RWPE2 (cell line): ENCODE results near the gene BEGAIN.

ENCODE experiments used
- ATAC-seq: fragments of 200-7000 bp; cut with Tn5 transposase; 3 replicates; pipeline ENCODE4 v1.9.1; 2021; ENCODE audit warnings: low read depth
- DNase-seq: peaks from one replicate; pipeline ENCODE4 v3.0.0-alpha.2; 2020; ENCODE audit warnings: low spot score
- H3K27ac ChIP-seq: fragments of 450-650 bp; 2 replicates; pipeline ENCODE4 v1.5.1; 2017; ENCODE audit warnings: mild to moderate bottlenecking; ENCODE audit not compliant: poor library complexity, severe bottlenecking
- H3K27me3 ChIP-seq: fragments of 250-450 bp; sonication (Bioruptor Pico); 2 replicates; pipeline ENCODE4 v1.5.1; 2021; ENCODE audit warnings: mild to moderate bottlenecking, moderate library complexity; ENCODE audit not compliant: insufficient read depth, poor library complexity, severe bottlenecking
- H3K36me3 ChIP-seq: fragments of 250-450 bp; sonication (Bioruptor Pico); 2 replicates; pipeline ENCODE4 v1.5.1; 2020; ENCODE audit warnings: low read depth, mild to moderate bottlenecking, moderate library complexity
- H3K4me1 ChIP-seq: fragments of 250-450 bp; sonication (Bioruptor Pico); 2 replicates; pipeline ENCODE4 v1.5.1; 2021; ENCODE audit warnings: mild to moderate bottlenecking, moderate library complexity; ENCODE audit not compliant: insufficient read depth, poor library complexity, severe bottlenecking
- H3K4me3 ChIP-seq: fragments of 250-450 bp; sonication (Bioruptor Pico); 2 replicates; pipeline ENCODE4 v1.5.1; 2021; ENCODE audit warnings: mild to moderate bottlenecking, moderate library complexity; ENCODE audit not compliant: severe bottlenecking
- H3K9me3 ChIP-seq: fragments of 250-450 bp; sonication (Bioruptor Pico); 2 replicates; pipeline ENCODE4 v1.5.1; 2021; ENCODE audit warnings: mild to moderate bottlenecking, moderate library complexity; ENCODE audit not compliant: severe bottlenecking
- CTCF ChIP-seq: fragments of 450-650 bp; IDR thresholded peaks from one replicate; pipeline ENCODE4 v1.5.1; 2017; ENCODE audit warnings: mild to moderate bottlenecking, moderate library complexity; ENCODE audit not compliant: poor library complexity, severe bottlenecking

Gene BEGAIN

GRCh38 chr14:100581228-100582145 is 5.7 kb downstream of the BEGAIN start:
- DNase-seq: peak; percentile 70
- H3K36me3 ChIP-seq: no peaks in the 10 kb centered on the region
- no peak overlapping the region for H3K27ac ChIP-seq
- peak; percentile 17; the same call in 2 of the 3 replicates for ATAC-seq
- H3K4me3 ChIP-seq: no peak overlapping the region
- no peaks in the 10 kb centered on the region for H3K9me3 ChIP-seq
- H3K27me3 ChIP-seq: no peaks in the 10 kb centered on the region
- no peak for TF ChIP-seq CTCF
- peaks cover 3% of the 10 kb centered on the region for H3K4me1 ChIP-seq

- Histone ChIP-seq H3K27me3 (no peaks in the 10 kb centered on the region), H3K9me3 (no peaks in the 10 kb centered on the region), H3K27ac (no peak overlapping the region), H3K4me1 (no peaks in the 10 kb centered on the region), H3K4me3 (no peak overlapping the region), H3K36me3 (no peaks in the 10 kb centered on the region)
- peak; percentile 59 for DNase-seq
- no peak for TF ChIP-seq CTCF
- ATAC-seq: no peak
These were observed 6.6 kb downstream of the BEGAIN start for GRCh38 chr14:100580316-100581227.

- H3K36me3 ChIP-seq: no peaks in the 10 kb centered on the region
- no peak overlapping the region for H3K4me3 ChIP-seq
- TF ChIP-seq CTCF: no peak
- DNase-seq: no peak
- H3K9me3 ChIP-seq: no peaks in the 10 kb centered on the region
- no peaks in the 10 kb centered on the region for H3K27me3 ChIP-seq
- ATAC-seq: no peak
- no peaks in the 10 kb centered on the region for H3K4me1 ChIP-seq
- H3K27ac ChIP-seq: no peak overlapping the region
These were observed 8.7 kb downstream of the BEGAIN start for GRCh38 chr14:100578552-100578951.

- Histone ChIP-seq H3K27me3 (no peaks in the 10 kb centered on the region), H3K27ac (no peak overlapping the region), H3K4me1 (no peaks in the 10 kb centered on the region), H3K36me3 (no peaks in the 10 kb centered on the region), H3K9me3 (no peaks in the 10 kb centered on the region), H3K4me3 (no peak overlapping the region)
- TF ChIP-seq CTCF: no peak
- peak; percentile 51 for DNase-seq
- no peak for ATAC-seq
These were observed 9.2 kb downstream of the BEGAIN start for GRCh38 chr14:100577986-100578431.
